ENCODE measurements around the gene SFSWAP. TPM values are rescaled to one million over a fixed set of nuclear protein-coding genes. Genes with fewer than 3 reads are reported as not detected.

Gene SFSWAP
- total and polyA plus RNA-seq, 2 experiments from 2014 or later, result 21.4 to 25.1 TPM

- Histone ChIP-seq H3K4me3 (no peak overlapping the region), H3K36me3 (replicated peaks; ENCODE audit: insufficient read depth, low read depth) (no peaks in the 10 kb centered on the region), H3K27me3 (peaks cover 28% of the 10 kb centered on the region), H3K9me3 (ENCODE audit: low read depth) (no peaks in the 10 kb centered on the region), H3K4me2 (no peak overlapping the region), H3K27ac (no peak overlapping the region), H4K20me1 (ENCODE audit: insufficient read depth, poor library complexity, severe bottlenecking) (no peaks in the 10 kb centered on the region), H3K4me1 (ENCODE audit: insufficient read depth) (no peaks in the 10 kb centered on the region), H2AFZ (no peak overlapping the region), H3K9me2 (replicated peaks; ENCODE audit: insufficient read depth) (no peaks in the 10 kb centered on the region), H3K79me2 (no peaks in the 10 kb centered on the region)
- no peak for DNase-seq (ENCODE audit: low spot score)
- no peak for TF ChIP-seq EZH2 (IDR thresholded peaks at IDR 0.05; ENCODE audit: borderline replicate concordance)
- TF ChIP-seq EZH2phosphoT487 (IDR thresholded peaks at IDR 0.05; ENCODE audit: low read depth, severe bottlenecking, unreplicated experiment), result no peak
- TF ChIP-seq CTCF (IDR thresholded peaks at IDR 0.05; ENCODE audit: poor library complexity), result no peak
- 91% methylated on average over 6 of the region's 6 CpGs for WGBS (ENCODE audit: low lambda C conversion rate, missing lambda C conversion rate)
Measured at GRCh38 chr12:131824450-131824849, 113.6 kb downstream of the SFSWAP start.

- 82% methylated on average over 18 of the region's 18 CpGs for WGBS (ENCODE audit: low lambda C conversion rate, missing lambda C conversion rate)
- Histone ChIP-seq H3K4me2 (no peak overlapping the region), H3K27ac (no peak overlapping the region), H2AFZ (no peak overlapping the region), H3K4me1 (ENCODE audit: insufficient read depth) (no peaks in the 10 kb centered on the region), H3K36me3 (replicated peaks; ENCODE audit: insufficient read depth, low read depth) (no peaks in the 10 kb centered on the region), H3K27me3 (peaks cover 37% of the 10 kb centered on the region), H3K79me2 (no peaks in the 10 kb centered on the region), H3K9me3 (ENCODE audit: low read depth) (no peaks in the 10 kb centered on the region), H3K9me2 (replicated peaks; ENCODE audit: insufficient read depth) (no peaks in the 10 kb centered on the region), H4K20me1 (ENCODE audit: insufficient read depth, poor library complexity, severe bottlenecking) (no peaks in the 10 kb centered on the region), H3K4me3 (no peak overlapping the region)
- TF ChIP-seq EZH2phosphoT487 (IDR thresholded peaks at IDR 0.05; ENCODE audit: low read depth, severe bottlenecking, unreplicated experiment) (no peak), EZH2 (IDR thresholded peaks at IDR 0.05; ENCODE audit: borderline replicate concordance) (no peak), CTCF (IDR thresholded peaks at IDR 0.05; ENCODE audit: poor library complexity) (no peak)
- no peak for DNase-seq (ENCODE audit: low spot score)
Measured at GRCh38 chr12:131825146-131825892, 114.4 kb downstream of the SFSWAP start.

- TF ChIP-seq CTCF (IDR thresholded peaks at IDR 0.05; ENCODE audit: poor library complexity), result no peak
- TF ChIP-seq EZH2 (IDR thresholded peaks at IDR 0.05; ENCODE audit: borderline replicate concordance), result no peak
- no peak for TF ChIP-seq EZH2phosphoT487 (IDR thresholded peaks at IDR 0.05; ENCODE audit: low read depth, severe bottlenecking, unreplicated experiment)
- Histone ChIP-seq H4K20me1 (ENCODE audit: insufficient read depth, poor library complexity, severe bottlenecking) (no peaks in the 10 kb centered on the region), H2AFZ (no peak overlapping the region)
Measured at GRCh38 chr12:131826097-131826928, 115.4 kb downstream of the SFSWAP start.

More at GRCh38 chr12:131826097-131826928, 115.4 kb downstream of the SFSWAP start:
- peak; percentile 3 for DNase-seq (ENCODE audit: low spot score)
- H3K4me2 ChIP-seq, result no peak overlapping the region
- no peaks in the 10 kb centered on the region for H3K79me2 ChIP-seq
- H3K9me2 ChIP-seq (replicated peaks; ENCODE audit: insufficient read depth), result no peaks in the 10 kb centered on the region
- WGBS (ENCODE audit: low lambda C conversion rate, missing lambda C conversion rate), result 87% methylated on average over 23 of the region's 23 CpGs
- H3K4me1 ChIP-seq (ENCODE audit: insufficient read depth), result peaks cover 8% of the 10 kb centered on the region
- H3K4me3 ChIP-seq, result no peak overlapping the region
- H3K9me3 ChIP-seq (ENCODE audit: low read depth), result no peaks in the 10 kb centered on the region
- peaks cover 47% of the 10 kb centered on the region for H3K27me3 ChIP-seq
- H3K36me3 ChIP-seq (replicated peaks; ENCODE audit: insufficient read depth, low read depth), result no peaks in the 10 kb centered on the region
- H3K27ac ChIP-seq, result no peak overlapping the region

Measured in hepatocyte (in vitro differentiated cells).